H9 (cell line): Measurements from ENCODE around the gene PTPRR. TPM values are rescaled to one million over a fixed set of nuclear protein-coding genes. Genes with fewer than 3 reads are reported as not detected.

Source experiments
- DNase-seq: peaks from one replicate; pipeline ENCODE4 v3.0.0-alpha.2; 2017
- H2AFZ ChIP-seq: one replicate; pipeline ENCODE4 v1.6.1; 2013; ENCODE audit warnings: mild to moderate bottlenecking, low read length, control low read depth, moderate library complexity
- H2AK5ac ChIP-seq: 2 replicates; pipeline ENCODE4 v1.6.1; 2013; ENCODE audit warnings: low read length, control low read depth, mixed read lengths; ENCODE audit not compliant: insufficient read length
- H2BK120ac ChIP-seq: one replicate; pipeline ENCODE4 v1.6.1; 2013; ENCODE audit warnings: low read depth, mild to moderate bottlenecking, low read length, control low read depth, inconsistent platforms; ENCODE audit not compliant: poor library complexity, severe bottlenecking
- H2BK12ac ChIP-seq: 2 replicates; pipeline ENCODE4 v1.6.1; 2013; ENCODE audit warnings: low read length, control low read depth, mixed read lengths, low read depth; ENCODE audit not compliant: insufficient read length
- H2BK15ac ChIP-seq: 2 replicates; pipeline ENCODE4 v1.6.1; 2013; ENCODE audit warnings: low read depth, low read length, control low read depth
- H2BK20ac ChIP-seq: one replicate; pipeline ENCODE4 v1.6.1; 2013; ENCODE audit warnings: low read depth, mild to moderate bottlenecking, low read length, control low read depth, inconsistent platforms; ENCODE audit not compliant: poor library complexity, severe bottlenecking
- H2BK5ac ChIP-seq: 2 replicates; pipeline ENCODE4 v1.6.1; 2013; ENCODE audit warnings: low read length, control low read depth, mixed read lengths; ENCODE audit not compliant: insufficient read length
- H3K14ac ChIP-seq: 2 replicates; pipeline ENCODE4 v1.6.1; 2013; ENCODE audit warnings: low read length, control low read depth; ENCODE audit not compliant: insufficient read depth
- H3K18ac ChIP-seq: 2 replicates; pipeline ENCODE4 v1.6.1; 2013; ENCODE audit warnings: low read depth, mild to moderate bottlenecking, mixed read lengths, low read length, control low read depth; ENCODE audit not compliant: insufficient read length
- H3K23ac ChIP-seq: 2 replicates; pipeline ENCODE4 v1.6.1; 2013; ENCODE audit warnings: low read length, control low read depth, mixed read lengths, low read depth; ENCODE audit not compliant: insufficient read length
- H3K23me2 ChIP-seq: 2 replicates; pipeline ENCODE4 v1.6.1; 2013; ENCODE audit warnings: low read depth, mild to moderate bottlenecking, mixed read lengths, low read length, control low read depth; ENCODE audit not compliant: insufficient read length, poor library complexity, severe bottlenecking
- H3K27ac ChIP-seq: 2 replicates; pipeline ENCODE4 v1.5.1; 2013; ENCODE audit warnings: low read length, control low read depth, mixed read lengths, low read depth; ENCODE audit not compliant: insufficient read length
- H3K27me3 ChIP-seq: 2 replicates; pipeline ENCODE4 v1.6.1; 2013; ENCODE audit warnings: low read length, control low read depth, inconsistent platforms; ENCODE audit not compliant: insufficient read depth
- H3K4ac ChIP-seq: 2 replicates; pipeline ENCODE4 v1.6.1; 2013; ENCODE audit warnings: low read depth, mild to moderate bottlenecking, control low read depth, inconsistent platforms, low read length, moderate library complexity
- H3K4me1 ChIP-seq: 2 replicates; pipeline ENCODE4 v1.6.1; 2013; ENCODE audit warnings: low read length, control low read depth, inconsistent platforms; ENCODE audit not compliant: insufficient read depth
- H3K4me2 ChIP-seq: 2 replicates; pipeline ENCODE4 v1.6.1; 2013; ENCODE audit warnings: low read length, control low read depth, mixed read lengths; ENCODE audit not compliant: insufficient read length, insufficient read depth
- H3K56ac ChIP-seq: 2 replicates; pipeline ENCODE4 v1.6.1; 2013; ENCODE audit warnings: low read depth, mild to moderate bottlenecking, mixed read lengths, low read length, control low read depth; ENCODE audit not compliant: insufficient read length
- H3K79me1 ChIP-seq: 2 replicates; pipeline ENCODE4 v1.6.1; 2013; ENCODE audit warnings: low read depth, mild to moderate bottlenecking, moderate library complexity, low read length, control low read depth, inconsistent platforms; ENCODE audit not compliant: insufficient read depth, poor library complexity, severe bottlenecking
- H3K79me2 ChIP-seq: 2 replicates; pipeline ENCODE4 v1.6.1; 2013; ENCODE audit warnings: low read length, control low read depth, inconsistent platforms; ENCODE audit not compliant: insufficient read depth
- H3K9ac ChIP-seq: 2 replicates; pipeline ENCODE4 v1.6.1; 2013; ENCODE audit warnings: low read length, control low read depth, mixed read lengths; ENCODE audit not compliant: insufficient read length; ENCODE audit errors: extremely low read depth
- H3K9me3 ChIP-seq: one replicate; pipeline ENCODE4 v1.6.1; 2013; ENCODE audit warnings: low read depth, low read length, inconsistent platforms; ENCODE audit not compliant: control insufficient read depth
- H3T11ph ChIP-seq: one replicate; pipeline ENCODE4 v1.6.1; 2013; ENCODE audit warnings: mild to moderate bottlenecking, low read length, control low read depth, inconsistent platforms
- H4K20me1 ChIP-seq: one replicate; pipeline ENCODE4 v1.6.1; 2013; ENCODE audit not compliant: control insufficient read depth, insufficient read length, insufficient read depth
- H4K5ac ChIP-seq: 2 replicates; pipeline ENCODE4 v1.6.1; 2013; ENCODE audit warnings: low read depth, mild to moderate bottlenecking, mixed read lengths, low read length, control low read depth; ENCODE audit not compliant: insufficient read length
- H4K8ac ChIP-seq: replicated peaks from 2 replicates; pipeline ENCODE4 v1.6.1; 2013; ENCODE audit warnings: low read length, control low read depth, mixed read lengths, low read depth; ENCODE audit not compliant: insufficient read length
- H4K91ac ChIP-seq: 2 replicates; pipeline ENCODE4 v1.6.1; 2013; ENCODE audit warnings: low read depth, mild to moderate bottlenecking, moderate library complexity, mixed read lengths, low read length, control low read depth; ENCODE audit not compliant: insufficient read length
- H3K27ac Mint-ChIP-seq, 3 experiments: 2 replicates in 2 of 3; 3 replicates in 1 of 3; pipeline ENCODE4 v1.8.0; 2020 to 2021; ENCODE audit warnings: mixed read lengths in 3 of 3, mild to moderate bottlenecking in 1 of 3, moderate library complexity in 1 of 3
- H3K27me3 Mint-ChIP-seq: 2 replicates; pipeline ENCODE4 v1.8.0; 2021; ENCODE audit warnings: low read depth, mild to moderate bottlenecking, moderate library complexity, mixed read lengths
- H3K36me3 Mint-ChIP-seq, 3 experiments: 2 replicates in 2 of 3; 3 replicates in 1 of 3; pipeline ENCODE4 v1.8.0; 2020 to 2021; ENCODE audit warnings: low read depth in 3 of 3, mixed read lengths in 3 of 3; ENCODE audit not compliant: insufficient read depth in 1 of 3
- H3K4me1 Mint-ChIP-seq, 2 experiments: 2 replicates each; pipeline ENCODE4 v1.8.0; 2020; ENCODE audit warnings: mixed read lengths in 2 of 2
- H3K4me3 Mint-ChIP-seq, 2 experiments: 2 replicates in 1 of 2; 3 replicates in 1 of 2; pipeline ENCODE4 v1.8.0; 2020 to 2021; ENCODE audit warnings: mild to moderate bottlenecking in 2 of 2, mixed read lengths in 2 of 2, moderate library complexity in 1 of 2
- H3K9me3 Mint-ChIP-seq, 2 experiments: 2 replicates in 1 of 2; 3 replicates in 1 of 2; pipeline ENCODE4 v1.8.0; 2020; ENCODE audit warnings: mild to moderate bottlenecking in 2 of 2, mixed read lengths in 2 of 2, moderate library complexity in 1 of 2
- WGBS: extraction: QIAGEN DNeasy Blood & Tissue Kit; methylation state at CpG from one replicate; pipeline ENCODE4 v1.1.7; 2013; ENCODE audit warnings: missing lambda C conversion rate, low lambda C conversion rate, mixed read lengths; ENCODE audit not compliant: insufficient read length; ENCODE audit errors: extremely low coverage; 5-methylcytosine and 5-hydroxymethylcytosine counted together
- total RNA-seq: library from RNA; stranded (reverse); gene quantifications from 2 replicates; pipeline ENCODE4 v1.2.1, GENCODE V29; 2021
- TF ChIP-seq, protein P1 (sequence below): fragments of 200-600 bp; sonication (generic); conservative IDR thresholded peaks from 3 replicates; pipeline ENCODE4 v1.8.0; 2021; ENCODE audit warnings: antibody characterized with exemption, mild to moderate bottlenecking

Gene PTPRR
- total RNA-seq, 1 experiment from 2014 or later, result 0.22 TPM

DNA sequence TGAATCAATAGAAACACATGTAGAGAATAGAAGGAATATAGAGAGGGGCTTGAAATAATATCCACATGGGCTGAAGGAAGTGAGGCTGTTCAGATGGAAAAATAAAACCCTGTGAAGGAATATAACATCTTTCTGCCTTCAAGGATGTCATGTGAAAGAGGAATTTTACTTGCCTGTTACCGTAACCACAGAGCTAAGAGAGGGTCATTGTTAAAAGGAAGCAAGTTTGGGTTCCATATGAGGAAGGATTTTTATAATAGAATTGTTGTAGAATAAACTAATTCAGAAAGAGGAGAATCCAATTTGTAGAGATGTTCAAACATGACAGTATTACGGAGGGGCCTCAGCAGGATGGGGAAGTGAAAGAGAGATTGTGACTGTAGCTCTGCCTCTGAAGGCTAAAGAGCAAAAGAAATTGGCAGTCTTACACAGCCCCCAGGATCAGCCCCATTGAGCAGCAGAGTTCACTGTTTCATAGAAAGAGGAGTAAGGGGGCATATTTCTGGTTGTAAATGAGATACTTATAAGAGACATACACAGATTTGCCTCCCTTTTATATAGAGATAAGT lies 41.8 kb upstream of the PTPRR start:
- Histone ChIP-seq H2BK20ac (no peak overlapping the region), H3K9ac (no peak overlapping the region), H4K8ac (no peak overlapping the region), H4K20me1 (no peaks in the 10 kb centered on the region), H3K79me1 (no peaks in the 10 kb centered on the region), H2BK5ac (no peak overlapping the region), H3K56ac (no peak overlapping the region), H3K79me2 (no peaks in the 10 kb centered on the region), H3K4me2 (no peak overlapping the region), H3K18ac (no peak overlapping the region), H2BK120ac (no peak overlapping the region), H3K27me3 (no peaks in the 10 kb centered on the region), H3K23me2 (no peaks in the 10 kb centered on the region), H3K27ac (no peak overlapping the region), H3T11ph (no peak overlapping the region), H3K4ac (no peak overlapping the region), H3K4me1 (no peaks in the 10 kb centered on the region), H3K14ac (no peak overlapping the region), H3K23ac (no peak overlapping the region), H4K91ac (no peak overlapping the region), H4K5ac (no peak overlapping the region), H2BK15ac (no peak overlapping the region), H3K9me3 (no peaks in the 10 kb centered on the region), H2AFZ (no peak overlapping the region), H2AK5ac (no peak overlapping the region), H2BK12ac (no peak overlapping the region)
- Mint-ChIP-seq H3K4me3 (no peak overlapping the region), H3K9me3 (no peaks in the 10 kb centered on the region), H3K27me3 (no peaks in the 10 kb centered on the region), H3K4me1 (peaks cover 2% of the 10 kb centered on the region in 2 experiments; a peak in 1 of 4 replicates), H3K36me3 (no peaks in the 10 kb centered on the region), H3K27ac (no peak overlapping the region; a peak in 1 of 7 replicates)
- no peak for DNase-seq
- no CpG with 5 or more reads among the region's 2 CpGs for WGBS
- TF ChIP-seq, protein P1, sequence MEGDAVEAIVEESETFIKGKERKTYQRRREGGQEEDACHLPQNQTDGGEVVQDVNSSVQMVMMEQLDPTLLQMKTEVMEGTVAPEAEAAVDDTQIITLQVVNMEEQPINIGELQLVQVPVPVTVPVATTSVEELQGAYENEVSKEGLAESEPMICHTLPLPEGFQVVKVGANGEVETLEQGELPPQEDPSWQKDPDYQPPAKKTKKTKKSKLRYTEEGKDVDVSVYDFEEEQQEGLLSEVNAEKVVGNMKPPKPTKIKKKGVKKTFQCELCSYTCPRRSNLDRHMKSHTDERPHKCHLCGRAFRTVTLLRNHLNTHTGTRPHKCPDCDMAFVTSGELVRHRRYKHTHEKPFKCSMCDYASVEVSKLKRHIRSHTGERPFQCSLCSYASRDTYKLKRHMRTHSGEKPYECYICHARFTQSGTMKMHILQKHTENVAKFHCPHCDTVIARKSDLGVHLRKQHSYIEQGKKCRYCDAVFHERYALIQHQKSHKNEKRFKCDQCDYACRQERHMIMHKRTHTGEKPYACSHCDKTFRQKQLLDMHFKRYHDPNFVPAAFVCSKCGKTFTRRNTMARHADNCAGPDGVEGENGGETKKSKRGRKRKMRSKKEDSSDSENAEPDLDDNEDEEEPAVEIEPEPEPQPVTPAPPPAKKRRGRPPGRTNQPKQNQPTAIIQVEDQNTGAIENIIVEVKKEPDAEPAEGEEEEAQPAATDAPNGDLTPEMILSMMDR, result no peak
